MM.1S (cell line): ENCODE data around the gene ERI3.

ENCODE experiments used
- DNase-seq: peaks from one replicate; pipeline ENCODE4 v3.0.0-alpha.2; 2015
- H2AFZ ChIP-seq: fragments of 300-600 bp; sonication (generic); 2 replicates; pipeline ENCODE4 v1.6.0; 2016; ENCODE audit warnings: antibody characterized with exemption, low read length
- H3F3A ChIP-seq: fragments of 300-600 bp; sonication (generic); 2 replicates; pipeline ENCODE4 v1.6.1; 2016; ENCODE audit warnings: mild to moderate bottlenecking, antibody characterized with exemption, low read length, moderate library complexity, mixed read lengths; ENCODE audit not compliant: insufficient read depth
- H3K27ac ChIP-seq: fragments of 300-600 bp; sonication (generic); 2 replicates; pipeline ENCODE4 v1.5.1; 2016; ENCODE audit warnings: mild to moderate bottlenecking, low read length
- H3K27me3 ChIP-seq: fragments of 300-600 bp; sonication (generic); replicated peaks from 2 replicates; pipeline ENCODE4 v1.6.0; 2016; ENCODE audit warnings: low read length; ENCODE audit not compliant: insufficient read depth
- H3K36me3 ChIP-seq: fragments of 300-600 bp; sonication (generic); replicated peaks from 2 replicates; pipeline ENCODE4 v1.6.1; 2016; ENCODE audit warnings: mild to moderate bottlenecking, low read length, mixed read lengths; ENCODE audit not compliant: insufficient read depth
- H3K4me1 ChIP-seq: fragments of 300-600 bp; sonication (generic); 2 replicates; pipeline ENCODE4 v1.6.1; 2016; ENCODE audit warnings: low read length, mixed read lengths
- H3K4me2 ChIP-seq: fragments of 300-600 bp; sonication (generic); 2 replicates; pipeline ENCODE4 v1.6.0; 2016; ENCODE audit warnings: low read depth, low read length
- H3K4me3 ChIP-seq: fragments of 300-600 bp; sonication (generic); 2 replicates; pipeline ENCODE4 v1.5.1; 2016; ENCODE audit warnings: low read length, mixed read lengths
- H3K79me2 ChIP-seq: fragments of 300-600 bp; sonication (generic); 2 replicates; pipeline ENCODE4 v1.6.1; 2016; ENCODE audit warnings: mixed run types, low read length, mixed read lengths
- H3K9ac ChIP-seq: fragments of 300-600 bp; sonication (generic); 2 replicates; pipeline ENCODE4 v1.6.1; 2016; ENCODE audit warnings: low read length, mixed read lengths
- H3K9me2 ChIP-seq: fragments of 300-600 bp; sonication (generic); replicated peaks from 2 replicates; pipeline ENCODE4 v1.6.1; 2016; ENCODE audit warnings: mild to moderate bottlenecking, low read length, mixed read lengths; ENCODE audit not compliant: insufficient read depth
- H3K9me3 ChIP-seq: fragments of 300-600 bp; sonication (generic); replicated peaks from 2 replicates; pipeline ENCODE4 v1.6.1; 2016; ENCODE audit warnings: mild to moderate bottlenecking, low read length, mixed read lengths; ENCODE audit not compliant: insufficient read depth
- H4K20me1 ChIP-seq: fragments of 300-600 bp; sonication (generic); 2 replicates; pipeline ENCODE4 v1.6.1; 2016; ENCODE audit warnings: mild to moderate bottlenecking, low read length, moderate library complexity, mixed read lengths; ENCODE audit not compliant: insufficient read depth
- EZH2 ChIP-seq: fragments of 300-600 bp; sonication (generic); optimal IDR thresholded peaks from 2 replicates; pipeline ENCODE3; 2017; ENCODE audit warnings: low read depth, mild to moderate bottlenecking, antibody characterized with exemption, low read length, mixed read lengths

Gene ERI3

GRCh38 chr1:44174630-44175029 lies 180.4 kb downstream of the ERI3 start:
- DNase-seq: no peak
- H3K4me3 ChIP-seq: no peak overlapping the region
- H3K4me1 ChIP-seq: no peaks in the 10 kb centered on the region
- no peaks in the 10 kb centered on the region for H3F3A ChIP-seq
- no peak overlapping the region for H2AFZ ChIP-seq
- no peaks in the 10 kb centered on the region for H4K20me1 ChIP-seq
- no peaks in the 10 kb centered on the region for H3K9me2 ChIP-seq
- H3K9me3 ChIP-seq: no peaks in the 10 kb centered on the region
- no peak overlapping the region for H3K4me2 ChIP-seq
- H3K27me3 ChIP-seq: no peaks in the 10 kb centered on the region
- H3K27ac ChIP-seq: no peak overlapping the region
- no peak overlapping the region for H3K9ac ChIP-seq
- no peaks in the 10 kb centered on the region for H3K79me2 ChIP-seq
- no peak for TF ChIP-seq EZH2
- H3K36me3 ChIP-seq: no peaks in the 10 kb centered on the region
